SK-N-SH treated with all-trans-retinoic acid at 6 μM for 48 hours (cell line): Measurements from ENCODE around the gene SPECC1.
"Not testable (repeated sequence)": the region's sequence is repeated elsewhere in the genome, so short reads cannot be mapped to it uniquely, and the experiment has no call there.

Experiments
- ATAC-seq: fragments of 200-7000 bp; cut with Tn5 transposase; 3 replicates; pipeline ENCODE4 v1.9.1; 2020; ENCODE audit warnings: mild to moderate bottlenecking, moderate library complexity
- ARNTL ChIP-seq: fragments of 450-650 bp; formaldehyde crosslinking; IDR thresholded peaks from 2 replicates; pipeline ENCODE4 v1.5.0; 2020; ENCODE audit warnings: low read depth, mild to moderate bottlenecking, moderate library complexity, borderline replicate concordance
- BACH2 ChIP-seq: fragments of 250-450 bp; sonication (Bioruptor Pico); IDR thresholded peaks from 2 replicates; pipeline ENCODE4 v1.9.0; 2021; ENCODE audit warnings: mild to moderate bottlenecking, borderline replicate concordance
- CSDC2 ChIP-seq: fragments of 250-450 bp; sonication (Bioruptor Pico); IDR thresholded peaks from 2 replicates; pipeline ENCODE4 v1.5.0; 2020; ENCODE audit warnings: mild to moderate bottlenecking, moderate library complexity
- ESRRG ChIP-seq: fragments of 250-450 bp; sonication (Bioruptor Pico); IDR thresholded peaks from 2 replicates; pipeline ENCODE4 v1.6.1; 2021; ENCODE audit warnings: mild to moderate bottlenecking
- OSR1 ChIP-seq: fragments of 250-450 bp; sonication (Bioruptor Pico); IDR thresholded peaks from 2 replicates; pipeline ENCODE4 v1.8.0; 2022; ENCODE audit warnings: moderate library complexity, mild to moderate bottlenecking, inconsistent platforms
- RARB ChIP-seq: fragments of 250-450 bp; sonication (Bioruptor Pico); IDR thresholded peaks from 2 replicates; pipeline ENCODE4 v1.8.0; 2021; ENCODE audit warnings: mild to moderate bottlenecking, moderate library complexity
- SNAI2 ChIP-seq: fragments of 250-450 bp; sonication (Bioruptor Pico); IDR thresholded peaks from 2 replicates; pipeline ENCODE4 v1.5.0; 2020; ENCODE audit warnings: mild to moderate bottlenecking, moderate library complexity
- TOX ChIP-seq: fragments of 250-450 bp; sonication (Bioruptor Pico); IDR thresholded peaks from 2 replicates; pipeline ENCODE4 v1.8.0; 2021; ENCODE audit warnings: mild to moderate bottlenecking, moderate library complexity, borderline replicate concordance
- ZFP30 ChIP-seq: fragments of 450-650 bp; formaldehyde crosslinking; IDR thresholded peaks from 2 replicates; pipeline ENCODE4 v1.5.0; 2022; ENCODE audit warnings: mild to moderate bottlenecking, moderate library complexity
- TF ChIP-seq, protein P1 (sequence below): fragments of 250-450 bp; sonication (Bioruptor Pico); IDR thresholded peaks from 2 replicates; pipeline ENCODE4 v1.5.1; 2020; ENCODE audit warnings: low read depth, mild to moderate bottlenecking, moderate library complexity
- TF ChIP-seq, protein P2 (sequence below): fragments of 250-450 bp; sonication (Bioruptor Pico); IDR thresholded peaks from 2 replicates; pipeline ENCODE4 v1.8.0; 2020; ENCODE audit warnings: mild to moderate bottlenecking, moderate library complexity, borderline replicate concordance
- TF ChIP-seq, protein P3 (sequence below): fragments of 250-450 bp; sonication (Bioruptor Pico); IDR thresholded peaks from 2 replicates; pipeline ENCODE4 v1.8.0; 2021; ENCODE audit warnings: low read depth, mild to moderate bottlenecking, moderate library complexity, borderline replicate concordance
- TF ChIP-seq, protein P4 (sequence below): fragments of 250-450 bp; sonication (Bioruptor Pico); IDR thresholded peaks from 2 replicates; pipeline ENCODE4 v1.5.1; 2021; ENCODE audit warnings: mild to moderate bottlenecking, moderate library complexity

SPECC1 gene

DNA sequence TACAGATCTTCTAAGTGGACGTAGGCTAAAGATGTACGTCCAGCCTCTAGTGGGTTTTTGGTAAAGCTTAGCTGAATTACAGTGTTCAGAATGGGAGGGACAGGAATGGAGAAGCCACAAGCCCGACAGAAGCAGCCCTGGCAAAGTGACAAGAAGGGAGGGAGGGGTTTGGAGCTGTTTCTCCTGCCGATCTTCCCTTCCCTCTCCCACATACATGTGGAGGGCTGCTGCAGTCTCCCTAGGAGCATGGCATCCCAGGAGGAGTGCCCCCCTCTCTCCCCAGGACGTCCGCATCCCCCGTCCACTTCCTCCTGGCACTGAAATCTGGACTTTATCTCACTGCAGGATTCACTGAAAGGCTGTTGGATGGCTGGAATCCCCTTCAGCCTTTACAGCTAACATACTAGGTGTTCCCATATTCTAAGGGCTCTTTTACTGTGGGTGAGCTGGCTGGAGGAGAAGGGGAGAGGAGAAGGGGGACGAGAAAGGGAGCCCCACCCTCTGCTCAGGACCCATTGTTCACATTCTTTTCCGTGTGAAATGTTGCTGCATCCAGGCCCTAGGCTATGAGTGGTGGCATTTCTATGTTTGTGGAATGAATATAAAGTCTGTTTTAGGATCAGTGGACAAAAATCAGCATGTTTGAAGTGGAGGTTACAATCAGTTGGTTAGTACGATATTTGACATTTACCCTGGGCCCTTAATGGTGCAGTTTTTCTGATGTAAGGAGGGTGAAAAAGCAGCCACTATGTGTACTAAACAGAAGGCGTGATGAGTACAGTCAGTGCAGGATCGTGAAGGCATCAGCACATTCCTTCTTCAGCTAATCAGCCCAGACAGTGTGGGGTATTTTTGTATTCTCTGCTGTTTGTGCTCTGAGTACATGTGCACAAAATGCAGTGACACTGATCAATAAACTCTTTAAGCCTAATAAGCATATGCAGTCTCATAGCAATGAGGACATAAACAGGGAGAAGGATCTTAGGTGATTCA, 94.6 kb downstream of the SPECC1 start (continued):
- no peak for TF ChIP-seq BACH2 (CRISPR knock-in tag)

DNA sequence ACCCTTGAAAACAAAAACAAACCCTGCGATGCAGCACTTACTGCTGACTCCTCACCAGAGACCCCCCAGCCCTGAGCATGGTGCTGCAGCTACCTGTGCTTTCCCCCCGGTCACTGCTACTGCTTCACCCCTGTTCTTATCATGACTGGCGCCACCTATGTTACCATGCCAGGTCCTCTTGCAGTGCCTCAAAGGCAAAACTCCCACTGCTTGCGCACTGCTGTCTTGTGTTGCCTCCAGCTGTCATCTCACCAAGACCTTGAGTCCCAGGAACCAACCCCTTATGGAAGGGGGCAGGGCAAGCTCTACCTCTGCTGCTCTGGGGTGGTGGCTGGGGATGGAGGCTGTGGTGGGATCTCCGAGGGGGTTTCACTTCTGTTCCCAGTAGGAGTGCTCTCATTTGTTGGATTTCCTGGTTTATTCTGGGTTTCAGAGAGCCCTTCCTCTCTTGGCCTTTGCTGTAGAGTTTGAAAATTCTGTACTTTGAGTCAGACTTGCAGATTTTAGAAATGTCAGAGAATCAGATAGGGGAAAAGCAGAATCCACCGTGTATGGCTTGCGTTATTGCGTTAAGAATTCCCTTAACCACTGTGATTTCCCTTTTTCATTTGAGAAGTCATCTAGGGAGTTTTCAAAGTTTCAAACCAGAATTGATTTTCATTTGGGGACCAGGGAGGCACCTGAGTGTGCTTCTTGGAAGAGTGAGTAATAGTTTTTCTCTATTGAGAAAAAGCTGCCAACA, 96.6 kb downstream of the SPECC1 start:
- no peak for ATAC-seq
- no peak for TF ChIP-seq ARNTL (CRISPR knock-in tag)
- TF ChIP-seq, protein P1, sequence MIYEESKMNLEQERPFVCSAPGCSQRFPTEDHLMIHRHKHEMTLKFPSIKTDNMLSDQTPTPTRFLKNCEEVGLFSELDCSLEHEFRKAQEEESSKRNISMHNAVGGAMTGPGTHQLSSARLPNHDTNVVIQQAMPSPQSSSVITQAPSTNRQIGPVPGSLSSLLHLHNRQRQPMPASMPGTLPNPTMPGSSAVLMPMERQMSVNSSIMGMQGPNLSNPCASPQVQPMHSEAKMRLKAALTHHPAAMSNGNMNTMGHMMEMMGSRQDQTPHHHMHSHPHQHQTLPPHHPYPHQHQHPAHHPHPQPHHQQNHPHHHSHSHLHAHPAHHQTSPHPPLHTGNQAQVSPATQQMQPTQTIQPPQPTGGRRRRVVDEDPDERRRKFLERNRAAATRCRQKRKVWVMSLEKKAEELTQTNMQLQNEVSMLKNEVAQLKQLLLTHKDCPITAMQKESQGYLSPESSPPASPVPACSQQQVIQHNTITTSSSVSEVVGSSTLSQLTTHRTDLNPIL (CRISPR knock-in tag): no peak
- no peak for TF ChIP-seq TOX (CRISPR knock-in tag)
- TF ChIP-seq ESRRG (CRISPR knock-in tag): no peak
- no peak for TF ChIP-seq RARB
- TF ChIP-seq, protein P2, sequence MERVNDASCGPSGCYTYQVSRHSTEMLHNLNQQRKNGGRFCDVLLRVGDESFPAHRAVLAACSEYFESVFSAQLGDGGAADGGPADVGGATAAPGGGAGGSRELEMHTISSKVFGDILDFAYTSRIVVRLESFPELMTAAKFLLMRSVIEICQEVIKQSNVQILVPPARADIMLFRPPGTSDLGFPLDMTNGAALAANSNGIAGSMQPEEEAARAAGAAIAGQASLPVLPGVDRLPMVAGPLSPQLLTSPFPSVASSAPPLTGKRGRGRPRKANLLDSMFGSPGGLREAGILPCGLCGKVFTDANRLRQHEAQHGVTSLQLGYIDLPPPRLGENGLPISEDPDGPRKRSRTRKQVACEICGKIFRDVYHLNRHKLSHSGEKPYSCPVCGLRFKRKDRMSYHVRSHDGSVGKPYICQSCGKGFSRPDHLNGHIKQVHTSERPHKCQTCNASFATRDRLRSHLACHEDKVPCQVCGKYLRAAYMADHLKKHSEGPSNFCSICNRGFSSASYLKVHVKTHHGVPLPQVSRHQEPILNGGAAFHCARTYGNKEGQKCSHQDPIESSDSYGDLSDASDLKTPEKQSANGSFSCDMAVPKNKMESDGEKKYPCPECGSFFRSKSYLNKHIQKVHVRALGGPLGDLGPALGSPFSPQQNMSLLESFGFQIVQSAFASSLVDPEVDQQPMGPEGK (CRISPR knock-in tag): no peak
- TF ChIP-seq CSDC2 (CRISPR knock-in tag): no peak
- no peak for TF ChIP-seq BACH2 (CRISPR knock-in tag)
- no peak for TF ChIP-seq SNAI2 (CRISPR knock-in tag)
- TF ChIP-seq, protein P3, sequence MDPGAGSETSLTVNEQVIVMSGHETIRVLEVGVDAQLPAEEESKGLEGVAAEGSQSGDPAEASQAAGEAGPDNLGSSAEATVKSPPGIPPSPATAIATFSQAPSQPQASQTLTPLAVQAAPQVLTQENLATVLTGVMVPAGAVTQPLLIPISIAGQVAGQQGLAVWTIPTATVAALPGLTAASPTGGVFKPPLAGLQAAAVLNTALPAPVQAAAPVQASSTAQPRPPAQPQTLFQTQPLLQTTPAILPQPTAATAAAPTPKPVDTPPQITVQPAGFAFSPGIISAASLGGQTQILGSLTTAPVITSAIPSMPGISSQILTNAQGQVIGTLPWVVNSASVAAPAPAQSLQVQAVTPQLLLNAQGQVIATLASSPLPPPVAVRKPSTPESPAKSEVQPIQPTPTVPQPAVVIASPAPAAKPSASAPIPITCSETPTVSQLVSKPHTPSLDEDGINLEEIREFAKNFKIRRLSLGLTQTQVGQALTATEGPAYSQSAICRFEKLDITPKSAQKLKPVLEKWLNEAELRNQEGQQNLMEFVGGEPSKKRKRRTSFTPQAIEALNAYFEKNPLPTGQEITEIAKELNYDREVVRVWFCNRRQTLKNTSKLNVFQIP (CRISPR knock-in tag): no peak
- TF ChIP-seq ZFP30 (CRISPR knock-in tag): no peak
- TF ChIP-seq, all 23 proteins: peak for 0

DNA sequence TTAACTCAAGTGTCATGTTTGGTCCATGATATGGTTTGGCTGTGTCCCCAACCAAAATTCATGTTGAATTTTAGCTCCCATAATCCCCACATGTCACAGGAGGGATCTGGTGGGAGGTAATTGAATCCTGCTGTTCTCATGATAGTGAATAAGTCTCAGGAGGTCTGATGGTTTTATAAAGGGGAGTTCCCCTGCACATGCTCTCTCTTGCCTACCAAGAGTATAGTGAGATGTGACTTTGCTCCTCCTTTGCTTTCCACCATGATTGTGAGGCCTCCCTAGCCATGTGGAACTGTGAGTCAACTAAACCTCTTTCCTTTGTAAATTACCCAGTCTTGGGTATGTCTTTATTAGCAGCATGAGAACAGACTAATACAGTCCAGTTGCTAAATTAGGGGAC, 97.3 kb downstream of the SPECC1 start:
- ATAC-seq: not testable (repeated sequence)

DNA sequence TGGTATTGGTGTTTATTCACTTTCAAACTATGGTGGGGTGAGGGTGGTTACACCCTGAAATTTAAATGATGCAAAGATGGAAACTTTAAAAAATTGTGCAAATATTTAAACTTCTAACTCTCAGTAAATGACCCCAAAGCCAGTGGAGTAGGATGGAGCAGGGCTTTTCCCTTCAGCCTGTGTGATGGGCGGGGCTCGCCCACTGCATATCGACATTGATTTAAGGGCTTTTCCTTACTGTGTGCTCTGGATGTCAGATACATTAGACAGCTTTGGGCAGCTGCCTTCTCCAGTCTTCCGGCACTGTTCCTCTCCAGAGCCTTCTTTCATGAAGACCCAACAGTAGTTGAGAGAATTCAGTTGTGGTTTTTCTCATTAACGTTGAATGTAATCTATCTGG, 99.9 kb downstream of the SPECC1 start:
- TF ChIP-seq OSR1 (CRISPR knock-in tag) (no peak), ZFP30 (CRISPR knock-in tag) (no peak), TOX (CRISPR knock-in tag) (no peak), RARB (no peak)
- TF ChIP-seq, protein P1 (CRISPR knock-in tag): no peak
- TF ChIP-seq, protein P4, sequence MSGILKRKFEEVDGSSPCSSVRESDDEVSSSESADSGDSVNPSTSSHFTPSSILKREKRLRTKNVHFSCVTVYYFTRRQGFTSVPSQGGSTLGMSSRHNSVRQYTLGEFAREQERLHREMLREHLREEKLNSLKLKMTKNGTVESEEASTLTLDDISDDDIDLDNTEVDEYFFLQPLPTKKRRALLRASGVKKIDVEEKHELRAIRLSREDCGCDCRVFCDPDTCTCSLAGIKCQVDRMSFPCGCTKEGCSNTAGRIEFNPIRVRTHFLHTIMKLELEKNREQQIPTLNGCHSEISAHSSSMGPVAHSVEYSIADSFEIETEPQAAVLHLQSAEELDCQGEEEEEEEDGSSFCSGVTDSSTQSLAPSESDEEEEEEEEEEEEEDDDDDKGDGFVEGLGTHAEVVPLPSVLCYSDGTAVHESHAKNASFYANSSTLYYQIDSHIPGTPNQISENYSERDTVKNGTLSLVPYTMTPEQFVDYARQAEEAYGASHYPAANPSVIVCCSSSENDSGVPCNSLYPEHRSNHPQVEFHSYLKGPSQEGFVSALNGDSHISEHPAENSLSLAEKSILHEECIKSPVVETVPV (CRISPR knock-in tag): no peak
- TF ChIP-seq, protein P3 (CRISPR knock-in tag): no peak
- TF ChIP-seq, protein P2 (CRISPR knock-in tag): no peak
- ATAC-seq: no peak
